HG03095 (cell line): ENCODE results near the gene P2RY2.
"Not testable (repeated sequence)": the region's sequence is repeated elsewhere in the genome, so short reads cannot be mapped to it uniquely, and the experiment has no call there.

Source experiments
- ATAC-seq: cut with Tn5 transposase; IDR thresholded peaks from one replicate; pipeline ENCODE4 v1.9.1; 2021; ENCODE audit warnings: moderate library complexity; ENCODE audit not compliant: unreplicated experiment

The P2RY2 gene

GRCh38 chr11:73265853-73266645 is 48.0 kb downstream of the P2RY2 start:
- no peak for ATAC-seq

- ATAC-seq: no peak
These were observed 48.6 kb downstream of the P2RY2 start for GRCh38 chr11:73266646-73267020.

- ATAC-seq: no peak
These were observed 49.2 kb downstream of the P2RY2 start for GRCh38 chr11:73267122-73267846.

- ATAC-seq: no peak
These were observed 49.9 kb downstream of the P2RY2 start for GRCh38 chr11:73267906-73268540.

GRCh38 chr11:73268671-73269271 is 50.7 kb downstream of the P2RY2 start:
- no peak for ATAC-seq

DNA sequence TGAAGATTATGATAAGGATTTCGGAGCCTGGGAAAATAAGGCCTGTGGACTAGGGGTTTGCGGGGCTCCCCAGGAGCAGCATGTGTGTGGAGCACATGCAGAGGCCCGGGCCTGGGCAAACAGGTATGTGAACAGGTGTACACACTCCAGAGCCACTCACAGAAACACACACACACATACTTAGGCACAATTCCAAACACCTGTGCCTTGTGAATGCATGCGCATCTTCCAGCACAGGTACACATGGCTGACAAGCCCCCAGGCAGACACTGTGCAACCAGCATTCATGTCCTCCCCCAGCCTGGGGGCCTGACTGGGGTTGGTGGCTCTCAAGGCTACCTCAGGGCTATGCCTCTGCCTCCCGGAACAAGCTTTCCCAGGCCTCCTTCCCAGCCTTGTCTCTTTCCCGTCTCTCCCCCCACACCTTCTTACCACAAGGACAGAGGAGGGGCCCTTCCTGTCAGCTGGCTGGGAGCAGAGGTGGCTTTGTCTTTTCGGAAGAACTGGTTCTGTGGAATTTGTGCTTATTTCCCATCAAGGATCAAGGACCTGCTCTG is 51.5 kb downstream of the P2RY2 start:
- no peak for ATAC-seq

- no peak for ATAC-seq
These were observed 52.2 kb downstream of the P2RY2 start for GRCh38 chr11:73270016-73270854.

DNA sequence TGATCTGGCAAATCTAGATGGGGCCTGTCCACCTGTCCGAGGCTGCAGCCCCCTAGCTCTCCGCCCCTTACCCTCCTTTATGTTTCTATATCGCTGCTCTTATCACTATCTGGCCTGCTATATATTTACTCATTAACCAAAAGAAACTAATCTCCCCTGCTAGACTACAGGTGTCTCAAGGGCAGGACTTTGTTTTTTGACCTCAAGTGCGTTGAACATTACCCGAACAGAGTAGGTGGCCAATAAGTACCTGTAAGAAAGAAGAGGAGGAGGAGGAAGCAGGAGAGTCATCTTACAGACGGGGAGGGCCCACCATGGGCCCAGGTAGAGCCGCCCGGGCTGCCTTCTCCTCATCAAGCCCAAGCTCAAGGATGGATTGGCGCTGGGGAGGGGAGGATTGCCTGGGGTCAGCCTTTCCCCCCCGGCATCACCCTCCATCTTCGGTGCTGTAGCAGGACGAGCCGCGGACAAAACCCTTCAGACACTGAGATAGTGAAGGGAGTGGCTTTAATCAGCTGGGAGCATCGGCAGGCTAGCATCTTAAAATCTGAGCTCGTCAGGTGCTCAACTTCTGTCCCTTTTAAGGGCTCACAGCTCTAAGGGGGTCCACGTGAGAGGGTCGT is 52.9 kb downstream of the P2RY2 start:
- ATAC-seq: no peak

DNA sequence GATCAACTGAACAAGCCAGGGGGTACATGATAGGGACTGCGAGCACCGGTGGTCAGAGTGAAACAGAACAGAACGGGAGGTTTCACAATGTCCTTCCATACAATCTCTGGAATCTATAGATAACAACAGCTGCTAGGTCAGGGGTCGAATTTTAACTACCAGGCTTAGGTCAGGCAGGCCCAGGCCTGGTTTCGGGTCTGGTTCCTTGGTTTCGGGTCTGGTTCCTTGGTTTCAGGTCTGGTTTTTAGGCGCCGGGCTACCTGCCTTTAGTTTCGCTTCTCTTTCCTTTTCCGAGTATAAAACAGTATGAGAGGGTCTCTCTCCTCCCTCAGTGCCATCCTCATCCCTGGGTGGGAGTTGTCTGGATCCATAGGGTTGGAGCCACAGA is 53.4 kb downstream of the P2RY2 start:
- not testable (repeated sequence) for ATAC-seq

- ATAC-seq: no peak
These were observed 54.0 kb downstream of the P2RY2 start, which contains the start of gene P2RY6 for GRCh38 chr11:73271936-73272679. Gene P2RY6 (plus strand): TSS chr11:73272338. CDS start chr11:73296519, 24,181 bp downstream.

DNA sequence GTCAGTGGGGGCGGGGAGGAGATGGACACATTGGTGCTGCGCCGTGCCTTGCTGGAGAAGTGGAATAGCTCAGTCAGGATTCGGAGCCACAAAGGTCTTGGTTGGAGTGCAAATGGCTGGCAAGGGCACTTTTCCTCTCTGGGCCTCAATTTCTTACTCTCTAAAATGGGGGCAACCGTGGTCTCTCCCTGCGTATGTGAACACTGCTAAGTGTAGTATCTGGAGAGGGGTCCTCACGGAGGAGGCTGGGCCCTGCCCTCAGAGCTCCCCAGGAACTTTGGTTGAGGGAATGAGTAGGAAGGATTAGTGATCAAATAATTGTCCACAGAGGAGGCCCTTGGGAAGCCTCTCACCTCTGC is 54.6 kb downstream of the P2RY2 start:
- ATAC-seq: no peak

GRCh38 chr11:73273222-73273895 is 55.3 kb downstream of the P2RY2 start:
- no peak for ATAC-seq

DNA sequence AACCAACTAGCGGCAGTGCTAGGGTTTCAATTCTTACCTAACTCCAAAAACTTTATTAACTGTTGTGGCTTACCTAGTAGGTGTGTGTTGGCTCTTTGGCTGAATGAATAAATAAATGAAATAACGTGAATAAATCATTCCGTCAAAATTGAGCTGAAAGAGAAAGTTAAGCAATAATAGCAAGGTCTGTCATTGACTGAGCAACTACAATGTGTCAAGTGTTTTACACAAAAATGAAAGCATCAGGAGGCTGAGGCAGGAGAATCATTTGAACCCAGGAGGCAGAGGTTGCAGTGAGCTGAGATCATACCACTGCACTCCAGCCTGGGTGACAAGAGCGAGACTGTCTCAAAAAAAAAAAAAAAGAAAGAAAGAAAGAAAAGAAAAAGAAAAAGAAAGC is 56.1 kb downstream of the P2RY2 start:
- ATAC-seq: not testable (repeated sequence)

GRCh38 chr11:73274722-73275380 is 56.8 kb downstream of the P2RY2 start:
- ATAC-seq: no peak

DNA sequence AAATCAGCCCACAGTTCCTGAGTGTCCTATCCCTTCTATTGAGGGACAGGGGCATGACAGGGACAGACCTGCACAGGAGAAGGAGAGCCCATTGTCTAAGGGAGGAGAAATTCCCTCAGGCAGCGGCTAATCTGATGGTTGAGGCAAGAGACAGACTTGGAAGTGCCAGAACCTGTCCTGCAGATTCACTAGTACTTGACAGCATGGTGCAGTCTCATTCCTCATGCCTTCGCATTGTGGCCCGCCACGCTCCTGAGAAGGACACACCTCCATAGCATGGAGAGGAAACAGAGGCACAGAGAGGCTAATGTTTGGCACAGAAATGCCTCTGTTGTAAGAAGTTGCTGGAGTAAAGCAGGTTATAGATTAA is 57.3 kb downstream of the P2RY2 start:
- no peak for ATAC-seq

DNA sequence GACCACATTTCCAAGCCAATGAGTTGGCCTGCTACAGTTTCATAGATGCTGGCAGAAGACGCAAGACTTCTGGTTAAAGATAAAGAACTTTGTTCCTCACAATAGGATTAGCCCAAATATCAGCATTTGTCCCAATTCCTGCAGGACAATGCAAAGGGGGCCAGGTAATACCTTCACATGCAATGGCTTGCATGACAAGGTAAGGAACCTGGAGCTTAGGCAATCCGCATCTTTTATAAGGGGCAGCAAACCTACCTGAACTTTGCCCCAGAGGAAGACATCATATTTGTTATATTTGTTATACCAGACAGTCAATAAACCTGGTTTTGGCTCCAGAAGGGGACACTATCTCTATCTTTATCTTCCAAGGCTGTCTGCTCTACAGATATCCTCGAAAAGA is 59.4 kb downstream of the P2RY2 start:
- ATAC-seq: no peak

DNA sequence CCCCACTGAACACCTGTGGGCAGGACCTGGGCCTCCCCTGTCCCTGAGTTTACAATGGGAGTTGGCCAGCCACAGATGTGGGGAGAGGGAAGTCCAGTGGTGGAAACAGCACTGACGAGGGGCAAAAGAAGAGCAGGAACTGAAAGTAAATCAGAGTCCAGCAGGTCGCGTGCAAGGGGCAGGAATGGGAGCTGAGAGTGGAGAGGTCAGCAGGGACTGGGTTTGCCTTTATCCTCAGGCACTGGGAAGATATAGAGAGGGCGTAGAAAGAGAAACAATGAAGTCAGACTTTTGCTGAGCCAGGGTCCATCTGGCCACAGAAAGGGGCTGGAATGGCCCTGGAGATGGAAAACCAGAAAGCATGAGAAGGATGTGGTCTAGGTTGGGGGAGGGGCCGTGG is 62.5 kb downstream of the P2RY2 start:
- no peak for ATAC-seq

DNA sequence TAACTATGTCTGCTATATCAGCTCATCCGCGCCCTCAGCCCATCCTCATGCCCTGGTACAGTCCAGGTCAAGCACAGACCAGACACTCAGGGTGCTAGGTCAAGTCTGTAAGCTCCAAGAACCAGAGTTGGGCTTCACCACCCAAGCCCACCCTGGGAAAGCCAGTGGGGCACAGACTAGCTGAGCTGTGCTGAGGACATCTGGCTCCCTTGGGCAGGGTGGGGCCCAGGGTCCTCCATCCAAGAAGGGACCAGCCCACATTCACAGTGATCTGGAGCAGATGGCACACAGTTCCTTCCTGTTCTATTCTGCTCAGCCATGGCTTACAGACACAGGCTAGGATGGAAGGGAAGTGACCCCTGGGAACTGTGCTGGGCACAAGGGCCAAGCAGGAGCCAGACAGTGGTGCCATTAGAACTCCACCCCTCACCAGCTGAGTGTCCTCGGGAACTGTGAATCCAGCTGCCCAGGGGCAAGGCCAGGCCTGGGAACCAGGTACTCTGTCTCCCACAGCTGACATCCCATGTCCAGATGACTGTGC is 63.2 kb downstream of the P2RY2 start:
- no peak for ATAC-seq
